Trophoblast cell (in vitro differentiated cells and primary cell): ENCODE data around the gene PIK3AP1.
"Not testable (repeated sequence)": the region's sequence is repeated elsewhere in the genome, so short reads cannot be mapped to it uniquely, and the experiment has no call there.

Source experiments
- DNase-seq, 2 donors: peaks; one replicate each; pipeline ENCODE4 v3.0.0-alpha.2; 2016
- H2AFZ ChIP-seq: 2 replicates; pipeline ENCODE4 v1.6.1; 2013; ENCODE audit warnings: low read length, moderate library complexity, mild to moderate bottlenecking; ENCODE audit not compliant: insufficient read depth, poor library complexity
- H2AK5ac ChIP-seq: 2 replicates; pipeline ENCODE4 v1.6.1; 2013; ENCODE audit warnings: mild to moderate bottlenecking, low read length
- H2BK120ac ChIP-seq: 2 replicates; pipeline ENCODE4 v1.6.1; 2013; ENCODE audit warnings: low read length, mild to moderate bottlenecking, moderate library complexity; ENCODE audit not compliant: insufficient read depth, poor library complexity
- H2BK12ac ChIP-seq: 2 replicates; pipeline ENCODE4 v1.6.1; 2013; ENCODE audit warnings: mild to moderate bottlenecking, low read length, moderate library complexity
- H2BK5ac ChIP-seq: 2 replicates; pipeline ENCODE4 v1.6.1; 2013; ENCODE audit warnings: low read length, low read depth, moderate library complexity, mild to moderate bottlenecking; ENCODE audit not compliant: poor library complexity
- H3K14ac ChIP-seq: 2 replicates; pipeline ENCODE4 v1.6.1; 2013; ENCODE audit warnings: mild to moderate bottlenecking, low read length
- H3K18ac ChIP-seq: 2 replicates; pipeline ENCODE4 v1.6.1; 2013; ENCODE audit warnings: mild to moderate bottlenecking, low read length
- H3K23ac ChIP-seq: 2 replicates; pipeline ENCODE4 v1.6.1; 2013; ENCODE audit warnings: low read length
- H3K27ac ChIP-seq: 2 replicates; pipeline ENCODE4 v1.5.1; 2013; ENCODE audit warnings: low read depth, mild to moderate bottlenecking, inconsistent platforms, low read length, moderate library complexity
- H3K27me3 ChIP-seq: 2 replicates; pipeline ENCODE4 v1.6.1; 2013; ENCODE audit warnings: inconsistent platforms, mild to moderate bottlenecking, low read length, moderate library complexity; ENCODE audit not compliant: insufficient read depth
- H3K36me3 ChIP-seq, 2 experiments: 1 replicate in 1 of 2; 2 replicates in 1 of 2; pipeline ENCODE4 v1.6.1; 2013; ENCODE audit warnings: low read length in 2 of 2, mild to moderate bottlenecking in 2 of 2, moderate library complexity in 1 of 2; ENCODE audit not compliant: insufficient read depth in 2 of 2, control insufficient read depth in 1 of 2
- H3K4ac ChIP-seq: 2 replicates; pipeline ENCODE4 v1.6.1; 2013; ENCODE audit warnings: low read depth, mild to moderate bottlenecking, low read length, moderate library complexity
- H3K4me1 ChIP-seq, 2 experiments: 1 replicate in 1 of 2; 2 replicates in 1 of 2; pipeline ENCODE4 v1.6.1; 2013; ENCODE audit warnings: low read length in 2 of 2, mild to moderate bottlenecking in 2 of 2, moderate library complexity in 1 of 2; ENCODE audit not compliant: insufficient read depth in 2 of 2, control insufficient read depth in 1 of 2
- H3K4me2 ChIP-seq: 2 replicates; pipeline ENCODE4 v1.6.1; 2013; ENCODE audit warnings: inconsistent platforms, mild to moderate bottlenecking, low read length, moderate library complexity
- H3K4me3 ChIP-seq: 2 replicates; pipeline ENCODE4 v1.5.1; 2013; ENCODE audit warnings: mild to moderate bottlenecking, low read depth, low read length, inconsistent platforms
- H3K79me1 ChIP-seq: one replicate; pipeline ENCODE4 v1.6.1; 2013; ENCODE audit warnings: low read length
- H3K79me2 ChIP-seq: 2 replicates; pipeline ENCODE4 v1.6.1; 2013; ENCODE audit warnings: low read length, mild to moderate bottlenecking; ENCODE audit not compliant: control insufficient read depth, insufficient read depth, poor library complexity
- H3K9ac ChIP-seq: 2 replicates; pipeline ENCODE4 v1.6.1; 2013; ENCODE audit warnings: mild to moderate bottlenecking, low read length
- H3K9me3 ChIP-seq: 2 replicates; pipeline ENCODE4 v1.6.1; 2013; ENCODE audit warnings: low read depth, mild to moderate bottlenecking, control low read depth, inconsistent platforms, low read length; ENCODE audit not compliant: insufficient read depth
- H4K12ac ChIP-seq: 2 replicates; pipeline ENCODE4 v1.6.1; 2013; ENCODE audit warnings: low read depth, mild to moderate bottlenecking, low read length, moderate library complexity
- H4K8ac ChIP-seq: 2 replicates; pipeline ENCODE4 v1.6.1; 2013; ENCODE audit warnings: low read depth, mild to moderate bottlenecking, low read length, moderate library complexity
- H4K91ac ChIP-seq: one replicate; pipeline ENCODE4 v1.6.1; 2013; ENCODE audit warnings: low read depth, mild to moderate bottlenecking, low read length, moderate library complexity
- WGBS: extraction: QIAGEN DNeasy Blood & Tissue Kit; methylation state at CpG from one replicate; pipeline ENCODE4 v1.1.7; 2013; ENCODE audit warnings: missing lambda C conversion rate; ENCODE audit not compliant: insufficient read length, insufficient coverage; ENCODE audit errors: extremely low coverage; 5-methylcytosine and 5-hydroxymethylcytosine counted together

The PIK3AP1 gene

GRCh38 chr10:96740141-96740540, 19.8 kb upstream of the PIK3AP1 start:
- H4K91ac ChIP-seq = no peak overlapping the region
- DNase-seq = no peak
- no peak overlapping the region for H3K4me2 ChIP-seq
- H3K9me3 ChIP-seq = no peaks in the 10 kb centered on the region
- H4K12ac ChIP-seq = no peak overlapping the region
- H3K27ac ChIP-seq = no peak overlapping the region
- H3K4me3 ChIP-seq = no peak overlapping the region
- no peak overlapping the region for H3K18ac ChIP-seq
- H3K27me3 ChIP-seq = no peaks in the 10 kb centered on the region
- H3K4ac ChIP-seq = no peak overlapping the region
- no peaks in the 10 kb centered on the region for H3K79me2 ChIP-seq
- H3K36me3 ChIP-seq = no peaks in the 10 kb centered on the region
- no peak overlapping the region for H4K8ac ChIP-seq
- no peaks in the 10 kb centered on the region for H3K4me1 ChIP-seq
- no peak overlapping the region for H3K23ac ChIP-seq
- H2BK120ac ChIP-seq = no peak overlapping the region
- WGBS = no CpG with 5 or more reads among the region's 7 CpGs
- H2BK12ac ChIP-seq = no peak overlapping the region
- H2AFZ ChIP-seq = no peak overlapping the region
- H2BK5ac ChIP-seq = no peak overlapping the region
- H3K14ac ChIP-seq = no peak overlapping the region
- H2AK5ac ChIP-seq = no peak overlapping the region
- no peaks in the 10 kb centered on the region for H3K79me1 ChIP-seq
- no peak overlapping the region for H3K9ac ChIP-seq

GRCh38 chr10:96737307-96737902, 17.1 kb upstream of the PIK3AP1 start:
- H4K8ac ChIP-seq, DNase-seq, H3K27me3 ChIP-seq, H2AFZ ChIP-seq, H3K4me2 ChIP-seq, H3K79me2 ChIP-seq, H3K9me3 ChIP-seq, H4K91ac ChIP-seq, H3K23ac ChIP-seq, H3K14ac ChIP-seq, H3K36me3 ChIP-seq, H2AK5ac ChIP-seq, H2BK12ac ChIP-seq, H3K4ac ChIP-seq, H3K4me3 ChIP-seq, H3K79me1 ChIP-seq, H4K12ac ChIP-seq, H3K18ac ChIP-seq, H2BK120ac ChIP-seq, H3K4me1 ChIP-seq, H2BK5ac ChIP-seq, H3K9ac ChIP-seq, H3K27ac ChIP-seq: not testable (repeated sequence)
- no CpG with 5 or more reads among the region's 1 CpG for WGBS

GRCh38 chr10:96724621-96725020, 4.3 kb upstream of the PIK3AP1 start:
- H3K23ac ChIP-seq = no peak overlapping the region
- H4K12ac ChIP-seq = no peak overlapping the region
- H2BK12ac ChIP-seq = no peak overlapping the region
- no peak overlapping the region for H3K9ac ChIP-seq
- H2AK5ac ChIP-seq = no peak overlapping the region
- no peaks in the 10 kb centered on the region for H3K36me3 ChIP-seq
- H3K4ac ChIP-seq = no peak overlapping the region
- H3K14ac ChIP-seq = no peak overlapping the region
- H2BK120ac ChIP-seq = no peak overlapping the region
- no peaks in the 10 kb centered on the region for H3K9me3 ChIP-seq
- peaks cover 6 to 7% of the 10 kb centered on the region in 2 experiments for H3K4me1 ChIP-seq
- no peak overlapping the region for H4K8ac ChIP-seq
- H2BK5ac ChIP-seq = no peak overlapping the region
- H4K91ac ChIP-seq = no peak overlapping the region
- no peak overlapping the region for H3K27ac ChIP-seq
- H3K27me3 ChIP-seq = peaks cover 11% of the 10 kb centered on the region
- no peak overlapping the region for H3K4me3 ChIP-seq
- no peak overlapping the region for H2AFZ ChIP-seq
- no peak for DNase-seq
- no CpG with 5 or more reads among the region's 6 CpGs for WGBS
- no peak overlapping the region for H3K18ac ChIP-seq
- no peak overlapping the region for H3K4me2 ChIP-seq
- H3K79me1 ChIP-seq = no peaks in the 10 kb centered on the region
- no peaks in the 10 kb centered on the region for H3K79me2 ChIP-seq

- H2BK12ac ChIP-seq = no peak overlapping the region
- no peak overlapping the region for H2AK5ac ChIP-seq
- no peak overlapping the region for H3K4me2 ChIP-seq
- no peak for DNase-seq
- H3K36me3 ChIP-seq = no peaks in the 10 kb centered on the region
- H3K27ac ChIP-seq = no peak overlapping the region
- no peak overlapping the region for H3K14ac ChIP-seq
- no peak overlapping the region for H3K18ac ChIP-seq
- H3K79me1 ChIP-seq = no peaks in the 10 kb centered on the region
- no peak overlapping the region for H3K9ac ChIP-seq
- H3K4me1 ChIP-seq = peaks cover 6 to 7% of the 10 kb centered on the region in 2 experiments
- no peak overlapping the region for H4K91ac ChIP-seq
- H3K4ac ChIP-seq = no peak overlapping the region
- H3K4me3 ChIP-seq = no peak overlapping the region
- H4K8ac ChIP-seq = no peak overlapping the region
- no peak overlapping the region for H2BK5ac ChIP-seq
- no peak overlapping the region for H3K23ac ChIP-seq
- H2BK120ac ChIP-seq = no peak overlapping the region
- H2AFZ ChIP-seq = no peak overlapping the region
- WGBS = no CpG with 5 or more reads among the region's 4 CpGs
- no peaks in the 10 kb centered on the region for H3K9me3 ChIP-seq
- peaks cover 11% of the 10 kb centered on the region for H3K27me3 ChIP-seq
- no peak overlapping the region for H4K12ac ChIP-seq
- no peaks in the 10 kb centered on the region for H3K79me2 ChIP-seq
Observed at GRCh38 chr10:96721207-96721572, 876 bp upstream of the PIK3AP1 start.
